Measurements from ENCODE around the gene AKIRIN1.
A peak's percentile ranks its signal among the peaks of the same experiment; 100 is the strongest.
"Not testable (repeated sequence)": the region's sequence is repeated elsewhere in the genome, so short reads cannot be mapped to it uniquely, and the experiment has no call there.

The AKIRIN1 gene, protein sequence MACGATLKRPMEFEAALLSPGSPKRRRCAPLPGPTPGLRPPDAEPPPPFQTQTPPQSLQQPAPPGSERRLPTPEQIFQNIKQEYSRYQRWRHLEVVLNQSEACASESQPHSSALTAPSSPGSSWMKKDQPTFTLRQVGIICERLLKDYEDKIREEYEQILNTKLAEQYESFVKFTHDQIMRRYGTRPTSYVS

DNA sequence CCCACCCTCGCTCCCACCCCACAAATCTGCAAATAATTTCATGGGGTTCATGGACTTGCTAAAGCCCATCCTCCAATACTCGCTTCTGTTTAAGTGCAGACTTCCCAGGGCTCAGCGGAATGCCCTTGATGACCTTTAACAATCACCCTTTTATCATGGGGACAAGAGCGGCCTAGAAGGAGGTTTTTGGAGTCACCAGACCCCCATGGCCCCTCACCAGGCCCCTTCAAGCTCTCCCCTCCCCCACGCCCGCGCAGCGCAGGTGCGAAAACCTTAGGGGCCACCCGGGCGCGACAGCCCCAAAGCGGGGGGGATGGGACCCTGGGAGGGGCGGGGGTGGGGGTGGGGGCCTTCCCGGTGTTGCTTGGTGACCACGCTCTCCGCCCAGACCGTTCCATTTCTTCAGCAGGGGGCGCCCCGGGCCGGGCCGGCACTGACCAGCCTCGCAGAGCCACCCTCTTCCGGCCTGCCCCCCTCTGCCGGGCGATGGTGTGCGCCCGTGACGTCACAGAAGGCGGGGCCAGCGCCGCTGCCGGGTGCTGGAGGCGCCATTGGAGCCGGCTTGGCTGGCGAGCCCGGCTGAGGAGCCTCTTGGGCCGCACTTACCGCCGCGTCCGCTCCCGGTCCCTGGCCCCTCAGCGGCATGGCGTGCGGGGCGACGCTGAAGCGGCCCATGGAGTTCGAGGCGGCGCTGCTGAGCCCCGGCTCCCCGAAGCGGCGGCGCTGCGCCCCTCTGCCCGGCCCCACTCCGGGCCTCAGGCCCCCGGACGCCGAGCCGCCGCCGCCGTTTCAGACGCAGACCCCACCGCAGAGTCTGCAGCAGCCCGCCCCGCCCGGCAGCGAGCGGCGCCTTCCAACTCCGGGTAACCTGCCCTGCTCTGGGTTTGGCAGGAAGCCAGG, at the start of gene AKIRIN1:
AKIRIN1 (plus strand) TSS at position 539 of the 900 bp plus-strand sequence; CDS start at position 644, 105 bp downstream.
- peak; percentile 97 for DNase-seq

GRCh38 chr1:38941527-38942019, 49.5 kb upstream of the AKIRIN1 start, which contains the start of gene RHBDL2:
Gene RHBDL2, minus strand, starts transcription at chr1:38941830. Its CDS starts 22,618 bp downstream, at chr1:38919212.
- no peak for DNase-seq

GRCh38 chr1:38942664-38943428, 48.2 kb upstream of the AKIRIN1 start:
- DNase-seq, result no peak

DNA sequence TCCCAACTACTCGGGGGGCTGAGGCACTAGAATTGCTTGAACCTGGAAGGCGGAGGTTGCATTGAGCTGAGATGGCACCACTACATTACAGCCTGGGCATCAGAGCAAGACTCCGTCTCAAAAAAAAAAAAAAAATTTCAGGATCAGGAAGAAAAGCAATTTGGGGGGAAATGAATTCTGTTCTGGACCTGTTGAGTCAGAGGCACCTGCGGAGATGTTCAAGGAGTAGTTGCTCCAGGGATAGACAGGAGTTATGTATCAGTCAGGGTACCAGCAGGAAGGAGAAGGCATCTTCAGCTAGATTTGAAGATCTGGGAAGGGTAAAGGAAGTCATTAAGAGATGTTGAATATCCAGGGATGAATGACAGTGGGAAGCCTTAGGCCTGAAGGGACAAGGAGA, 46.5 kb upstream of the AKIRIN1 start:
- no peak for DNase-seq

GRCh38 chr1:38950553-38950952, 40.5 kb upstream of the AKIRIN1 start:
- no peak for DNase-seq

DNA sequence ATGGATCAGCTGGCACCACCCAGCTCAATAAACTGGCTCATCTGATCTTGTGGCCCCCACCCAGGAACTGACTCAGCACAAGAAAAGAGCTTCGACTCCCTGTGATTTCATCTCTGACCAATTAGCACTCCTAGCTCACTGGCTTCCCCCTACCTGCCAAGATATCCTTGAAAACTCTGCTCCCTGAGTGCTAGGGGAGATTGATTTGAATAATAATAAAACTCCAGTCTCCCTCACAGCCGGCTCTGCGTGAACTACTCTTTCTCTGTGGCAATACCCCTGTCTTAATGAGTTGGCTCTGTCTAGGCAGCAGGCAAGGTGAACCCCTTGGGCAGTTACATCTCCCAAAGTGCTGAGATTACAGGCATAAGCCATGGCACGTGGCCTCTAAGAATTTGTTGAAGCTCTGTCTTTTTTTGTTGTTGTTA, 37.6 kb upstream of the AKIRIN1 start:
- DNase-seq, result no peak

DNA sequence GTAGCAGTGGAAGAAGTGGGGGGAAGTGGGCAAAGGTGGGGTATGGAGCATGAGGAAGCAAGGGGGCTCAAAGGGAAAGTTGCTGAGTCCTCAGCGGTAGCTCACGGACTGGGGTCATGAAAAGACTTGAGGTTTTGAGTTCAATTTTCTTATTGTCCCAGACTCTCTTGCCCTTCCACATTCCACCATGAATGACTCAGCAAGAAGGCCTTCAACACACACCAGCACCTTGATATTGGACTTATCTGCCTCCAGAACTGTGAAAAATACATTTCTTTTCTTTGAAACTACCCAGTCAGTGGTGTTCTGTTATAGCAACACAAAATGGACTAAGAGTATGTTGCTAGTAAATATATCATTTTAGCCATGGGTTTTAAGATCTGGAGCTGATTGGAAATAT, 32.1 kb upstream of the AKIRIN1 start:
- DNase-seq, result no peak

DNA sequence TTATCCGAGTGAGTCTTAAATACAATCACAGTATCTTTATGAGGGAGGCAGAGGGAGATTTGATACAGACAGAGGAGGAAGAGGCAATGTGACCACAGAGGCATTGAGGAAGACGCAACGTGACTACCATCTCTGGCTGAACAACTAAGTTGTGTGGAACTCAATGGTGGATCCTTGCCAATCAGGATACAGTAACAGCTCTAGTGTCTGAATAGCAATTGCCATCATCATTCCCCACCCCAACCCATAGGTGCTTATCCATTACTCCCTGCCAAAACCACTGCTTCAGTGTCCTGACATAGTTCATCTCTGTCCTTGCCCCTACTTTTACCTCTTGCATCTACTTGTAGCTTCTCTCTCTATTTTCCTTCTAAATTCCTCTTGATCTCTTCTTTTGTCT, 29.0 kb upstream of the AKIRIN1 start:
- no peak for DNase-seq

- DNase-seq, result no peak
These were observed 28.5 kb upstream of the AKIRIN1 start for GRCh38 chr1:38962560-38962959.

- DNase-seq, result no peak
These were observed 26.9 kb upstream of the AKIRIN1 start for GRCh38 chr1:38964140-38964548.

- DNase-seq, result not testable (repeated sequence)
These were observed 17.9 kb upstream of the AKIRIN1 start for GRCh38 chr1:38973145-38973544.

DNA sequence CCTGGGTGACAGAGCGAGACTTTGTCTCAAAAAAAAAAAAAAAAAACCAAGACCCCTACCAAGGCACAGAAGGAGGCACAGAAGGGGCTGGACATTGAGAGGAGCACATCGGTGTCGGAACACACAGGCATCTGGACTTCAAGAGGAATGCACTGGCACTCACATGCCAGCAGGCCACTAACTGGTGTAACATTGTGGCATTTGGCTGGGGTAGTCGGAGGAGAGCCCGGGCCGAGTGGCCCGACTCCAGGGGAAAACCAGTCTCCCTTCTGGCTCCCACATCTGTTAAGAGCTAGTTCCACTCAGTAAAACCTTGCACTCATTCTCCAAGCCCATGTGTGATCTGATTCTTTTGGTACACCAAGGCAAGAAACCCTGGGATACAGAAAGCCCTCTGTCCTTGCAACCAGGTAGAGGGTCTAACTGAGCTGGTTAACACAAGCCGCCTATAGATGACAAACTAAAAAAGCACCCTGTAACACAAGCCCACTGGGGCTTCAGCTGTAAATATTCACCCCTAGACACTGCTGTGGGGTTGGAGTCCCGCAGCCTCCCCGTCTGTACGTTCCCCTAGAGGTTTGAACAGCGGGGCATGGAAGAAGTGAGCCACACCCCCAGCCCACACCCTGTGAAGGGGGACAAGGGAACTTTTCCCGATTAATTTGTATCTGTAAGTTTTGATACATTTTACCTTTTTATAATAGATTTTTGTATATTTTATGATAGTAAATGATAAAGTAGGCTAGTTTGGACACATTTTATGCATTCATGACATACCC, 17.2 kb upstream of the AKIRIN1 start:
- no peak for DNase-seq

- DNase-seq, result not testable (repeated sequence)
These were observed 13.5 kb upstream of the AKIRIN1 start for GRCh38 chr1:38977399-38978244.

- DNase-seq, result not testable (repeated sequence)
These were observed 12.9 kb upstream of the AKIRIN1 start for GRCh38 chr1:38978245-38978542.

GRCh38 chr1:38979380-38979779, 11.7 kb upstream of the AKIRIN1 start:
- DNase-seq, result not testable (repeated sequence)

GRCh38 chr1:38989979-38990378, 1.1 kb upstream of the AKIRIN1 start:
- no peak for DNase-seq

DNA sequence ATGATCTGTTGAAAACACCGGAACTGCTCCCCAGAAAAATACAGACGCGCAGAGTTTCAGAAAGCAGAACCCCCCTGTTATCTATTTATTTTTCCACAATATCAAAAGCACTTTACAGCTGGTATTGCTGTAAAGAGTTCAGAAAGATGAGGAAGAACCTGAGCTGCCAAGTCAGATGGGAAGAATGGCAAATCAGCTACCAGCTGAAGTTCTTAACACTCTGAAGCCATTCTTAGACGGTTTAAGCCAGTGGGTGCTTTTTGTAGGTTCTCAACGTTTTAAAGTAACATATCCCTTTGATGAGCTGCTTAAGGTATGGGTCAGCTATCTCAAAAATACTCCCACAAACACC, 714 bp upstream of the AKIRIN1 start:
- DNase-seq, result no peak

- peak; percentile 26 for DNase-seq
These were observed 749 bp downstream of the AKIRIN1 start for GRCh38 chr1:38991638-38992411.

DNA sequence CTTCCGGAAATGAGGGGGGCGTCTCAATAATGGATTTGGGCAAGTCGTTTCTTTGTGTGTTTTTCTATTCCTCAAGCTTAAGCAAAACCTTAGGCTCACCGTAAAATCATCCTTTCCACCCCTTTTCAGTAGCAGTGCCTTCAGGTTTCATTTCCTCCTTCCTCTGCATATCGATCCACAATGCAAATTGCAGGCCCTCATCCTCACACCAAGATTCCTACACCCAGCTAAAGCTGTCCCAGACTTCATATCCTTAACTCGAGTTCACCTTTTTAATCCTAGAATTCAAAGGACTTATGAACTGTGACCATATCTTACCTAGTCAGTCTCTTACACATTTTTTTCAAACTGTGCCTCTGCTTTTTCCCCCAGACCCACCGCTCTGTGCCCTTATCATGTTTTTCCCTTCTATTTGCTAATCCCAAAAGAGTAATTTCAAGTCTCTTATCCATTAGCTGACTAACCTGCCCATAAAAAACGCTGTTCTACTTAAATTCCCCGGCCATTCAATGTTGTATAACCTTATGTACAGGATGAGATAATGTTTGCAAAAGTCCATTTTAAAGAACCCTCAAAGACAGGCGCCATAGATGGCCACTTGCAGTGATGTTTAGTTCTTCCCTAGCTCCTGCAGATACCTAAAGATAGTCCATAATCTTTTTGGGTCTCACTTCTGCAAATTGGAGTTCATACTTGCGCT, 1.5 kb downstream of the AKIRIN1 start:
- DNase-seq, result no peak

DNA sequence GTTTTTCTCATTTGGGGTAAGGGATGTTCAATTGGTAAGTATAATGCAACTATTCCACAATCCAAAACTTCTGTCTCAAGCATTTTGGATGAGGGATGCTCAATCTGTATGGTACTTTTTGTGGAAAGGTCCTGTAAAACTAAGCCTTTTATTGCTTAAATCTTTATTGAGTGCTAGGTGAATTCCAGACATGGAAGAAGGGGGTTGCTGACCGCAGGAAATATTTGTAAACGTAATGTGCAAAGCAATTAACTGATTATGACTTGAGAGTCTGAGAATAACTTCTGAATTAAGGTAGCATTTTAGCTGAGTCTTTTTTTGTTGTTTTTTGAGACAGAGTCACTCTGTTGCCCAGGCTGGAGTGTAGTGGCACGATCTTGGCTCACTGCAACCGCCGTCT, 3.1 kb downstream of the AKIRIN1 start:
- DNase-seq, result no peak
